Lower lobe of right lung (tissue), 2 donors: ENCODE measurements around the gene KCNQ1. TPM values are rescaled to one million over a fixed set of nuclear protein-coding genes. Genes with fewer than 3 reads are reported as not detected.
A peak's percentile ranks its signal among the peaks of the same experiment; 100 is the strongest.

Experiments used
- ATAC-seq, 2 donors: fragments of 200-7000 bp; cut with Tn5 transposase; one replicate each; pipeline ENCODE4 v1.9.1; 2020 to 2022; ENCODE audit warnings: mild to moderate bottlenecking in 2 of 2, moderate library complexity in 2 of 2
- DNase-seq: peaks from one replicate; pipeline ENCODE4 v3.0.0-alpha.2; 2020
- H3K27ac ChIP-seq: fragments of 200-600 bp; one replicate; pipeline ENCODE4 v1.8.0; 2022
- H3K27me3 ChIP-seq: fragments of 200-600 bp; one replicate; pipeline ENCODE4 v1.8.0; 2022; ENCODE audit warnings: low read depth
- H3K36me3 ChIP-seq: fragments of 200-600 bp; one replicate; pipeline ENCODE4 v1.8.0; 2022; ENCODE audit warnings: mild to moderate bottlenecking
- H3K4me1 ChIP-seq: fragments of 200-600 bp; one replicate; pipeline ENCODE4 v1.8.0; 2022
- H3K4me3 ChIP-seq: fragments of 200-600 bp; one replicate; pipeline ENCODE4 v1.8.0; 2022; ENCODE audit warnings: mild to moderate bottlenecking
- H3K9me3 ChIP-seq: fragments of 200-600 bp; one replicate; pipeline ENCODE4 v1.8.0; 2022
- CTCF ChIP-seq: fragments of 200-600 bp; IDR thresholded peaks from one replicate; pipeline ENCODE4 v1.8.0; 2022; ENCODE audit warnings: antibody characterized with exemption, mild to moderate bottlenecking
- intact Hi-C: fragments of 100-400 bp; cut with DNase I; formaldehyde crosslinking; loops from one replicate; pipeline ENCODE4 v1.11.0; 2022
- total RNA-seq: library from RNA; stranded (reverse); fragmentation: NEBNext Ultra II Directional; extraction: Animal tissue kit (Norgen Biotek cat#: 25700); gene quantifications from one replicate; pipeline ENCODE4 v1.2.1, GENCODE V29; 2021
- donor health status: DM: no; HTN: yes; CAD: no; lungs with severe emphysema.

Gene KCNQ1
- total RNA-seq, 1 donor from 2014 or later: 51.0 TPM

- intact Hi-C loops: no loop called here
- Histone ChIP-seq H3K27ac (no peak overlapping the region), H3K4me1 (peaks cover 29% of the 10 kb centered on the region), H3K4me3 (no peak overlapping the region), H3K27me3 (no peaks in the 10 kb centered on the region), H3K36me3 (no peaks in the 10 kb centered on the region), H3K9me3 (no peaks in the 10 kb centered on the region)
- ATAC-seq: no peak
- TF ChIP-seq CTCF: no peak
- DNase-seq: peak; percentile 29
These were observed 358.6 kb downstream of the KCNQ1 start for GRCh38 chr11:2803186-2804091.

GRCh38 chr11:2804189-2804588 is 359.4 kb downstream of the KCNQ1 start:
- Histone ChIP-seq H3K27ac (no peak overlapping the region), H3K36me3 (no peaks in the 10 kb centered on the region), H3K27me3 (no peaks in the 10 kb centered on the region), H3K9me3 (no peaks in the 10 kb centered on the region), H3K4me1 (peaks cover 29% of the 10 kb centered on the region), H3K4me3 (no peak overlapping the region)
- intact Hi-C loops: no loop called here
- ATAC-seq (no peak), DNase-seq (peak; percentile 27)
- no peak for TF ChIP-seq CTCF

- ATAC-seq: no peak
- H3K9me3 ChIP-seq: no peaks in the 10 kb centered on the region
These were observed 360.0 kb downstream of the KCNQ1 start for GRCh38 chr11:2804701-2805387.

GRCh38 chr11:2805388-2806056 is 360.7 kb downstream of the KCNQ1 start:
- DNase-seq: peak; percentile 35

More at GRCh38 chr11:2804701-2805387, 360.0 kb downstream of the KCNQ1 start:
- Histone ChIP-seq H3K36me3 (no peaks in the 10 kb centered on the region), H3K27me3 (no peaks in the 10 kb centered on the region), H3K4me3 (no peak overlapping the region), H3K27ac (no peak overlapping the region), H3K4me1 (peaks cover 29% of the 10 kb centered on the region)
- DNase-seq: peak; percentile 44
- intact Hi-C loops: no loop called here
- TF ChIP-seq CTCF: no peak

More at GRCh38 chr11:2805388-2806056, 360.7 kb downstream of the KCNQ1 start:
- Histone ChIP-seq H3K4me3 (no peak overlapping the region), H3K27ac (no peak overlapping the region), H3K36me3 (no peaks in the 10 kb centered on the region), H3K9me3 (no peaks in the 10 kb centered on the region), H3K27me3 (no peaks in the 10 kb centered on the region), H3K4me1 (peaks cover 22% of the 10 kb centered on the region)
- TF ChIP-seq CTCF: no peak
- intact Hi-C loops: no loop called here
- no peak for ATAC-seq
